GM19455 (cell line): Measurements from ENCODE around the gene KLF7.

Experiments used
- ATAC-seq: cut with Tn5 transposase; IDR thresholded peaks from one replicate; pipeline ENCODE4 v1.9.1; 2021; ENCODE audit not compliant: unreplicated experiment

The KLF7 gene

GRCh38 chr2:207167099-207167923, 1.6 kb upstream of the KLF7 start:
- no peak for ATAC-seq

GRCh38 chr2:207166349-207167098, 776 bp upstream of the KLF7 start:
- ATAC-seq, result peak; percentile 65

- peak; percentile 95 for ATAC-seq
Observed at GRCh38 chr2:207166039-207166348, 246 bp upstream of the KLF7 start.

DNA sequence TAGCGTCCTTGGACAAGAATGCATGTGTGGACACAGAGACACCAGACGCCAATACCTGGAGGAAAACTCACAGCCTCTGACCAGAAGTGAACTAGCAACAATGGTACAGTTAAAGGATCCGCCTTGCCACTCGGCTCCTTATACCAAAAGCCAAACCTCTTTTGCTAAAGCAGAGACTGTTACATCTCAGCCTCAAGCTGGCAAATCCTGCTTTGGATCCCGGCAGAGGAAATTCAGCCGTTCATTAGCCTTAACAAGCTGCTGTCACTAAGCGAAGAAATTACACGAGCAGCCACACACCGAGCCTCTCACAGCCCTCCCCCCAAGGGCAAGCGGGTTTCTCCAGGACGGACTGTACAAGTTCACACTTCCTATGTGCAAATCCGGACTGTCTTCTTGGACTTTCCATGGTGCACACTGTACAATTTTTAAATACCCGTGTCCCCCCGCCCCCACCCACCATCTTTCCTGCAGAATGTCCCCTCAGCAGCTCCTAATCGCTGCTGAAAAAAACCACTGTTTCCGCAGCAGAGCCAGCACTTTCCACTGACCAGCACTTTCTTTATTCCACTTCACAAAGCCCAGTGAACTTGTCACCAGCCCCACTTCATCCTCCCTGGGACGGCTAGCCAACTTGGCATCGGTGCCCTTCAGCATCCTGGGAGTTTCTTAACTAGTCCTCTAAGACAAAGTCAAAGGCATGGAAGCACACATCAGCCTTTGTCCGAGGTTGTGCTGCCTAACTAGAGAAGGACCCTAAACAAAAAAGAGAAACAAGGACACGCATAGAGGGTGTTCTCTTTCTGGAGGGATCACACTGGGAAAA, 1.5 kb downstream of the KLF7 start:
- ATAC-seq, result no peak

GRCh38 chr2:207163756-207164005, 2.1 kb downstream of the KLF7 start:
- ATAC-seq, result no peak

- no peak for ATAC-seq
Observed at GRCh38 chr2:207163053-207163755, 2.5 kb downstream of the KLF7 start.

DNA sequence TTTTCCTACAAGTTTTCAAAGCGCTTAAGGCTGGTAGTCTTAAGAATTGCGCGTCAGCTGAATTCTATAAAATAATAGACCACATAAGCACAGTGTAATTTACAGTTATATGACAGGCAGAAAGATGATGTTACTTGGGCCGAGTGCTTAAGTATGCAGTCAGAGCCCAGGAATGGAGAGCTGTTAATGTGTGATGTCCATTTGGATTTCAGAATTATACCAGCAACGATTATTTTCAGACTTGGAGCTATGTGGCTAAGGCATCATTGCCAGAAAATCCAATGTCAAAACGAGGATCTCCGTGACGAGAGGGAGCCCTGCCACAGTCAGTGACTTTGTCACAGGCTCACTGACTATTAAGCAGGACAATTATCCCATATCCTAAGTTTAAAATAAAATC, 3.4 kb downstream of the KLF7 start:
- ATAC-seq, result no peak

- ATAC-seq, result no peak
Observed at GRCh38 chr2:207161247-207162123, 4.3 kb downstream of the KLF7 start.

GRCh38 chr2:207160115-207160514, 5.6 kb downstream of the KLF7 start:
- no peak for ATAC-seq

DNA sequence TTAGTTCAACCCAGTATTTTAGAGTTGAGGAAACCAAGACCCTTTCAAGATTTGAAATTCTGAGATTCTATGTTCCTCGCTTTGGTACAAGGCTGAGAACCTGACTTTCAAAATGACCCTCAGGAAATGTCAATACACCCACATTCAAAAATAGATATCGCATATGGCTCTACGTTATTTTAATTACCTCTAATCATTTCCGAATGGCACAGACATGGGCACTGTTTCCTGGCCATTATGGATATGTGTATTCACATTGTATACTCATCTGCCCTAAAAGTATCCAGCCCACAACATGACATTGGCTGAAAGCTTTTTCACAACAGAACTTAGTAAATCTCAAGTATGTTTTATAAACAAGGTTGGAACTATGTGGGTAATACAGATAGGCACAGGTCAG, 6.7 kb downstream of the KLF7 start:
- no peak for ATAC-seq

GRCh38 chr2:207157731-207158130, 8.0 kb downstream of the KLF7 start:
- ATAC-seq, result no peak

- ATAC-seq, result no peak
Observed at GRCh38 chr2:207157162-207157481, 8.6 kb downstream of the KLF7 start.

- peak; percentile 65 for ATAC-seq
Observed at GRCh38 chr2:207156451-207157161, 9.1 kb downstream of the KLF7 start.

DNA sequence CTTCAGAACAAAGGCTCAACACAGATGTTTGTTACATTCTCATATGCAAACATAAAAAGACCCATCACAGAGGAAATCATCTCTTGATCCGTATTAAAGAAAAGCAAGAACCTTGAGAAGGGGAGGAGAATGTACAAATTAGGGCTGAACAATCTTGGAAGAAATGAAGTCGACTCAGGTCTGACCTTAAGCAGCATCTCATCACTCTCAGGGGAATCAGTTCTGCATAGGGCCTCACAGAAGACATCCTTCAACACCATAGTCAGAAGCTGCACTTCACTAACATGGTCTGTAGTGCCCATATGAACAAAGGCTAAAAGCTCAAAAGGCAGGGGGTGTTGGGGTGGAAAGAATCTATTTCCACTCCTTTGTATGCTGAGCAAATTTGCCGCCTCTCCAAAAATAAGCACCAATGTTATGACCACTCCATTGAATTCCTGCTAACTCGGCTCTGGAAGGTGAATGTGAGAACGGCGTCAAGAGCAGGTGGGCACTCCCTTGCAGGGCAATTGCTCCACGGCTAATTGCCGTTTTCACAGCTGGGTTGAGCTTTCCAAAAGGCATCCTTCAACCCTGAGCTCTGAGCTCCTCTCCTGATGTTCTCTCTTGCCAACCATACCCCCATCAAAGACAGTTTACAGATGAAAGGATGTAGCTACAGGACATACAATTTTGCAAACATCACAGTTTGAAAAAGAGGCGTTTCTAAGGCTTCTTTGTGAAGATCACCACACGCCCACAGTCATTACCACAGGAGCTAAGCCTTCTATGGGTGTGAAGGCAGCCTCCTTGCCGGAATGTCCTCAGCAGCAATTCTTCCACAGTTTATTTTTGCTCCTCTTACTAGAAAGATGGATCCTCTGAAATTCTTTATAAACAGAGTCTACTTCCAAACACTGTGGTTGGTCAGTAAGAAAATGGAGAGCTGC, 10.0 kb downstream of the KLF7 start:
- ATAC-seq, result no peak

- ATAC-seq, result no peak
Observed at GRCh38 chr2:207154556-207155510, 10.9 kb downstream of the KLF7 start.

GRCh38 chr2:207153266-207153975, 12.3 kb downstream of the KLF7 start:
- no peak for ATAC-seq

DNA sequence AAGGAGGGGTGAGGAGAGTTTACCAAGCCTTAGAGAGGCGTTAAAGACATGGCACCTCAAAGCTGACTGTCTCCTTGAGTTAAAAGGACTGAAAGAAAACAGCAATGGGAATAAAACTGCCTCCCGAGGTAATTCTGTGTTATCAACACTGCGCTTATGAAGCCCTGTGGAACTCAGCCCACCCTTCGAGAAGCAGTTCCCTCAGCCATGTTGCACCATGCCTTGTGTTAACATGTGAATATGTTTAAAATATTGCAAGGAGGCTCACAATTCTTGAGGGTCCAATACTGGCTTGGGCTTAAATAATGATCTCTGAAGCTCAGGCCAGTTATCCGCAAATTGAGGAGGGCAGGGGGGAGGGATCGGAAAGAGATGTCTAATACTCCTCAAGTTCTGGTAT, 14.7 kb downstream of the KLF7 start:
- no peak for ATAC-seq
